ENCODE measurements around the gene NSMCE4A. TPM values are rescaled to one million over a fixed set of nuclear protein-coding genes. Genes with fewer than 3 reads are reported as not detected.
A peak's percentile ranks its signal among the peaks of the same experiment; 100 is the strongest.
"Not testable (repeated sequence)": the region's sequence is repeated elsewhere in the genome, so short reads cannot be mapped to it uniquely, and the experiment has no call there.

NSMCE4A gene
- total RNA-seq, 1 experiment from 2014 or later: 64.4 TPM

DNA sequence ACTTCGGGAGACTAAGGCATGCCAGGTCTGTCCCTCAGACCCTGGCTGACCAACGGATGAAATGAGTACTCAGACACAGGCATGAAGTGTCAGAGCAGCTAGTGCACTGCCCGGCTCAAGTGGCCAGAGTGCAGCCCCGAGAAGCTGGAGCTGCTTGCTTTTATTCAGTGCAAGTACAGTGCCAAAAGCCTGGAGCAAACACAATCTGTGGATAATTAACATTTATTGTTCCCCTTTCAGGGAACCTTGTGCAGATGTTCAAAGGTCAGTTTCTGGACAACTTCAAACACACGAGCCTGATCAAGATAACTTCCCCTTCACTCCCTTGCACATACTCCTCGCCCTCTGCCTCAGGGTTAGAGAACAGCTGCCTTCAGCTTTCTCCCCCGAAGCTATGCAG lies 39.3 kb downstream of the NSMCE4A start:
- ChIA-PET CTCF (interaction anchor here (1.3 kb wide), 1 partner anchor 116 kb away, joined by 3 read pairs; no protein-coding TSS in a partner anchor), POLR2A (no interaction called here)
- no peaks in the 10 kb centered on the region for H3K9me3 Mint-ChIP-seq
- no peak overlapping the region for H3K4me3 Mint-ChIP-seq
- ATAC-seq (no peak), DNase-seq (ENCODE audit: low spot score) (no peak)
- no peak overlapping the region for H3K27ac Mint-ChIP-seq
- TF ChIP-seq ZNF121 (CRISPR knock-in tag; IDR thresholded peaks at IDR 0.05) (no peak), TEAD1 (CRISPR knock-in tag; IDR thresholded peaks at IDR 0.05) (no peak), HMGA2 (CRISPR knock-in tag; IDR thresholded peaks at IDR 0.05) (no peak), SMAD4 (CRISPR knock-in tag; IDR thresholded peaks at IDR 0.05) (no peak), ZNF281 (CRISPR knock-in tag; IDR thresholded peaks at IDR 0.05) (no peak), ATF3 (CRISPR knock-in tag; conservative IDR thresholded peaks at IDR 0.05) (no peak), ZNF416 (CRISPR knock-in tag; IDR thresholded peaks at IDR 0.05) (no peak), SP1 (CRISPR knock-in tag; conservative IDR thresholded peaks at IDR 0.05) (no peak), CREM (CRISPR knock-in tag; IDR thresholded peaks at IDR 0.05) (no peak), ZNF512 (CRISPR knock-in tag; IDR thresholded peaks at IDR 0.05; ENCODE audit: borderline replicate concordance) (no peak), NFATC4 (CRISPR knock-in tag; IDR thresholded peaks at IDR 0.05) (no peak), NR3C1 (CRISPR knock-in tag; conservative IDR thresholded peaks at IDR 0.05; ENCODE audit: low read depth) (no peak), GABPB1 (CRISPR knock-in tag; IDR thresholded peaks at IDR 0.05) (no peak), FOXJ3 (CRISPR knock-in tag; IDR thresholded peaks at IDR 0.05; ENCODE audit: borderline replicate concordance) (no peak)
- TF ChIP-seq, protein P1, sequence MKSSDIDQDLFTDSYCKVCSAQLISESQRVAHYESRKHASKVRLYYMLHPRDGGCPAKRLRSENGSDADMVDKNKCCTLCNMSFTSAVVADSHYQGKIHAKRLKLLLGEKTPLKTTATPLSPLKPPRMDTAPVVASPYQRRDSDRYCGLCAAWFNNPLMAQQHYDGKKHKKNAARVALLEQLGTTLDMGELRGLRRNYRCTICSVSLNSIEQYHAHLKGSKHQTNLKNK (CRISPR knock-in tag; IDR thresholded peaks at IDR 0.05): no peak
- TF ChIP-seq, protein P2, sequence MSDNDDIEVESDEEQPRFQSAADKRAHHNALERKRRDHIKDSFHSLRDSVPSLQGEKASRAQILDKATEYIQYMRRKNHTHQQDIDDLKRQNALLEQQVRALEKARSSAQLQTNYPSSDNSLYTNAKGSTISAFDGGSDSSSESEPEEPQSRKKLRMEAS (CRISPR knock-in tag; IDR thresholded peaks at IDR 0.05): no peak
- TF ChIP-seq, protein P3, sequence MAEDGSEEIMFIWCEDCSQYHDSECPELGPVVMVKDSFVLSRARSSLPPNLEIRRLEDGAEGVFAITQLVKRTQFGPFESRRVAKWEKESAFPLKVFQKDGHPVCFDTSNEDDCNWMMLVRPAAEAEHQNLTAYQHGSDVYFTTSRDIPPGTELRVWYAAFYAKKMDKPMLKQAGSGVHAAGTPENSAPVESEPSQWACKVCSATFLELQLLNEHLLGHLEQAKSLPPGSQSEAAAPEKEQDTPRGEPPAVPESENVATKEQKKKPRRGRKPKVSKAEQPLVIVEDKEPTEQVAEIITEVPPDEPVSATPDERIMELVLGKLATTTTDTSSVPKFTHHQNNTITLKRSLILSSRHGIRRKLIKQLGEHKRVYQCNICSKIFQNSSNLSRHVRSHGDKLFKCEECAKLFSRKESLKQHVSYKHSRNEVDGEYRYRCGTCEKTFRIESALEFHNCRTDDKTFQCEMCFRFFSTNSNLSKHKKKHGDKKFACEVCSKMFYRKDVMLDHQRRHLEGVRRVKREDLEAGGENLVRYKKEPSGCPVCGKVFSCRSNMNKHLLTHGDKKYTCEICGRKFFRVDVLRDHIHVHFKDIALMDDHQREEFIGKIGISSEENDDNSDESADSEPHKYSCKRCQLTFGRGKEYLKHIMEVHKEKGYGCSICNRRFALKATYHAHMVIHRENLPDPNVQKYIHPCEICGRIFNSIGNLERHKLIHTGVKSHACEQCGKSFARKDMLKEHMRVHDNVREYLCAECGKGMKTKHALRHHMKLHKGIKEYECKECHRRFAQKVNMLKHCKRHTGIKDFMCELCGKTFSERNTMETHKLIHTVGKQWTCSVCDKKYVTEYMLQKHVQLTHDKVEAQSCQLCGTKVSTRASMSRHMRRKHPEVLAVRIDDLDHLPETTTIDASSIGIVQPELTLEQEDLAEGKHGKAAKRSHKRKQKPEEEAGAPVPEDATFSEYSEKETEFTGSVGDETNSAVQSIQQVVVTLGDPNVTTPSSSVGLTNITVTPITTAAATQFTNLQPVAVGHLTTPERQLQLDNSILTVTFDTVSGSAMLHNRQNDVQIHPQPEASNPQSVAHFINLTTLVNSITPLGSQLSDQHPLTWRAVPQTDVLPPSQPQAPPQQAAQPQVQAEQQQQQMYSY (CRISPR knock-in tag; IDR thresholded peaks at IDR 0.05): no peak
- TF ChIP-seq, protein P4, sequence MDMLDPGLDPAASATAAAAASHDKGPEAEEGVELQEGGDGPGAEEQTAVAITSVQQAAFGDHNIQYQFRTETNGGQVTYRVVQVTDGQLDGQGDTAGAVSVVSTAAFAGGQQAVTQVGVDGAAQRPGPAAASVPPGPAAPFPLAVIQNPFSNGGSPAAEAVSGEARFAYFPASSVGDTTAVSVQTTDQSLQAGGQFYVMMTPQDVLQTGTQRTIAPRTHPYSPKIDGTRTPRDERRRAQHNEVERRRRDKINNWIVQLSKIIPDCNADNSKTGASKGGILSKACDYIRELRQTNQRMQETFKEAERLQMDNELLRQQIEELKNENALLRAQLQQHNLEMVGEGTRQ (CRISPR knock-in tag; IDR thresholded peaks at IDR 0.05): no peak
- TF ChIP-seq, protein P5, sequence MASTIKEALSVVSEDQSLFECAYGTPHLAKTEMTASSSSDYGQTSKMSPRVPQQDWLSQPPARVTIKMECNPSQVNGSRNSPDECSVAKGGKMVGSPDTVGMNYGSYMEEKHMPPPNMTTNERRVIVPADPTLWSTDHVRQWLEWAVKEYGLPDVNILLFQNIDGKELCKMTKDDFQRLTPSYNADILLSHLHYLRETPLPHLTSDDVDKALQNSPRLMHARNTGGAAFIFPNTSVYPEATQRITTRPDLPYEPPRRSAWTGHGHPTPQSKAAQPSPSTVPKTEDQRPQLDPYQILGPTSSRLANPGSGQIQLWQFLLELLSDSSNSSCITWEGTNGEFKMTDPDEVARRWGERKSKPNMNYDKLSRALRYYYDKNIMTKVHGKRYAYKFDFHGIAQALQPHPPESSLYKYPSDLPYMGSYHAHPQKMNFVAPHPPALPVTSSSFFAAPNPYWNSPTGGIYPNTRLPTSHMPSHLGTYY (CRISPR knock-in tag; IDR thresholded peaks at IDR 0.05): no peak
- H3K4me1 Mint-ChIP-seq: peaks cover 2% of the 10 kb centered on the region; the same call in 1 of the 2 replicates
- H3K27me3 Mint-ChIP-seq (ENCODE audit: low read depth): no peaks in the 10 kb centered on the region; the same call in 1 of the 2 replicates
- H3K36me3 Mint-ChIP-seq: no peaks in the 10 kb centered on the region

DNA sequence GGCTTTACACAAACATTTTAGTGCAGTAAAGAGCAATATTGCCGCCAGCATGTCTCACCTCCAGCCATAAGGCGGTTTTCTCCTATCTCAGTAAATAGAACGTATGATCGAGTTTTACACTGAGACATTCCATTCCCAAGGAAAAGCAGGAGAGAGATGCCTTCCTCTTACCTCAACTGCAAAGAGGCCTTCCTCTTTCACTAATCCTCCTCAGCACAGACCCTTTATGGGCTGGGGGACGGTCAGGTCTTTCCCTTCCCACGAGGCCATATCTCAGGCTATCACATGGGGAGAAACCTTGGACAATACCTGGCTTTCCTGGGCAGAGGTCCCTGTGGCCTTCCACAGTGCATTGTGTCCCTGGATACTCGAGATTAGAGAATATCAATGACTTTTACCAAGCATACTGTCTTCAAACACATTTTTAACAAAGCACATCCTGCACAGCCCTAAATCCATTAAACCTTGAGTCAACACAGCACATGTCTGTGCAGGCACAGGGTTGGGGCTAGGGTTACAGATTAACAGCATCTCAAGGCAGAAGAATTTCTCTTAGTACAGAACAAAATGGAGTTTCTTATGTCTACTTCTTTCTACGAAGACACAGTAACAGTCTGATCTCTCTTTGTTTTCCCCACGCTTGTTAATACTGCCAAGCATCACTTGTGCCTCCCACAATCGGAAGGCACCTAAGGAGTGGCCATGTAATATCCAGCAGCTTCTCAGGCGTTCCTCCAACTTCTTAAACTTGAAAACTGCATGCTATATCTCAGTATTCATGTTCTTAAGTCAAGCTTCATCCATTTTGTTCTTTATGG lies 44.5 kb downstream of the NSMCE4A start:
- ATAC-seq; DNase-seq (ENCODE audit: low spot score); CTCF ChIA-PET; H3K36me3 Mint-ChIP-seq; H3K9me3 Mint-ChIP-seq; POLR2A ChIA-PET; H3K27me3 Mint-ChIP-seq (ENCODE audit: low read depth); H3K4me3 Mint-ChIP-seq: not testable (repeated sequence)
- H3K27ac Mint-ChIP-seq: peak overlapping the region; percentile 75; the same call in 1 of the 2 replicates
- peaks cover 19% of the 10 kb centered on the region for H3K4me1 Mint-ChIP-seq

- peak overlapping the region; percentile 75 for H3K27ac Mint-ChIP-seq
- H3K36me3 Mint-ChIP-seq; ATAC-seq; H3K27me3 Mint-ChIP-seq (ENCODE audit: low read depth); CTCF ChIA-PET; DNase-seq (ENCODE audit: low spot score); H3K9me3 Mint-ChIP-seq: not testable (repeated sequence)
- peaks cover 19% of the 10 kb centered on the region for H3K4me1 Mint-ChIP-seq
- peak overlapping the region; percentile 36 for H3K4me3 Mint-ChIP-seq
- POLR2A ChIA-PET: interaction anchor here (1.0 kb wide), 1 partner anchor 38 kb away, joined by 3 read pairs; no protein-coding TSS in a partner anchor
These were observed 45.3 kb downstream of the NSMCE4A start for GRCh38 chr10:121929585-121930267.
